Esophagus muscularis mucosa (tissue), 3 donors: Measurements from ENCODE around the gene ANTXR1.

Experiments
- CTCF ChIP-seq, 3 experiments: fragments of 200-600 bp in 2 of 3; fragments of 450-650 bp in 1 of 3; sonication (generic) in 2 of 3; IDR thresholded peaks; one replicate each; pipeline ENCODE4 v1.5.1; 2017 to 2019; ENCODE audit warnings: antibody characterized with exemption in 3 of 3, mild to moderate bottlenecking in 2 of 3, moderate library complexity in 1 of 3
- EP300 ChIP-seq: sonication (generic); formaldehyde crosslinking; IDR thresholded peaks from one replicate; pipeline ENCODE4 v1.6.1; 2017; ENCODE audit warnings: antibody characterized with exemption

- TF ChIP-seq EP300: no peak
- no peak for TF ChIP-seq CTCF (IDR thresholded peaks at IDR 0.05)
Measured at GRCh38 chr2:69139778-69140670, 127.0 kb downstream of the ANTXR1 start.
